Sigmoid colon (tissue), 7 donors: ENCODE results near the gene ZNF638. TPM values are rescaled to one million over a fixed set of nuclear protein-coding genes. Genes with fewer than 3 reads are reported as not detected.
"Not testable (repeated sequence)": the region's sequence is repeated elsewhere in the genome, so short reads cannot be mapped to it uniquely, and the experiment has no call there.

Experiments
- DNase-seq: peaks from one replicate; pipeline ENCODE4 v3.0.0-alpha.2; 2019
- H3K27ac ChIP-seq, 4 donors: fragments of 200-600 bp; sonication (generic); one replicate each; pipeline ENCODE4 v1.5.1; 2016 to 2019; ENCODE audit warnings: mild to moderate bottlenecking in 1 of 4
- H3K27me3 ChIP-seq, 3 donors: fragments of 200-600 bp; sonication (generic); one replicate each; pipeline ENCODE4 v1.5.1; 2019; ENCODE audit warnings: mild to moderate bottlenecking in 1 of 3
- H3K36me3 ChIP-seq, 4 donors: fragments of 200-600 bp; sonication (generic); one replicate each; pipeline ENCODE4 v1.5.1; 2016 to 2019
- H3K4me1 ChIP-seq, 4 donors: fragments of 200-600 bp; sonication (generic); one replicate each; pipeline ENCODE4 v1.5.1; 2017 to 2019
- H3K4me3 ChIP-seq, 4 donors: fragments of 200-600 bp; sonication (generic); one replicate each; pipeline ENCODE4 v1.5.1; 2017 to 2019; ENCODE audit warnings: mild to moderate bottlenecking in 2 of 4, moderate library complexity in 1 of 4
- H3K9me3 ChIP-seq, 4 donors: fragments of 200-600 bp in 3 of 4; sonication (generic) in 3 of 4; one replicate each; pipeline versions ENCODE4 v1.5.1 to v1.6.1; 2013 to 2019
- CTCF ChIP-seq, 4 experiments: fragments of 450-650 bp in 3 of 4; fragments of 200-600 bp in 1 of 4; IDR thresholded peaks; one replicate each; pipeline ENCODE4 v1.5.1; 2016 to 2019; ENCODE audit warnings: antibody characterized with exemption in 4 of 4, mild to moderate bottlenecking in 3 of 4, moderate library complexity in 2 of 4
- EP300 ChIP-seq, 4 donors: sonication (generic); formaldehyde crosslinking; IDR thresholded peaks; one replicate each; pipeline ENCODE4 v1.6.1; 2017; ENCODE audit warnings: antibody characterized with exemption in 4 of 4
- POLR2A ChIP-seq, 2 donors: fragments of 450-650 bp; IDR thresholded peaks; one replicate each; pipeline ENCODE4 v1.6.1; 2016; ENCODE audit warnings: antibody characterized with exemption in 2 of 2, mild to moderate bottlenecking in 2 of 2, moderate library complexity in 2 of 2
- POLR2AphosphoS5 ChIP-seq, 4 donors: sonication (generic); formaldehyde crosslinking; IDR thresholded peaks; one replicate each; pipeline ENCODE4 v1.6.1; 2017; ENCODE audit warnings: antibody characterized with exemption in 4 of 4
- WGBS, 2 donors: extraction: QIAGEN DNeasy Blood & Tissue Kit; methylation state at CpG; one replicate each; pipeline ENCODE4 v1.1.7; 2013; 5-methylcytosine and 5-hydroxymethylcytosine counted together
- intact Hi-C: fragments of 100-400 bp; cut with DNase I; formaldehyde crosslinking; loops from one replicate; pipeline ENCODE4 v1.15.1; 2023
- polyA plus RNA-seq, 3 donors: library from polyadenylated mRNA; stranded (reverse); fragments of 200-250 nt; gene quantifications; one replicate each; pipeline ENCODE4 v1.2.3, GENCODE V29; 2013
- total RNA-seq, 4 donors: library from RNA; depleted of rRNA; stranded (reverse); fragments of >200 nt; gene quantifications; one replicate each; pipeline ENCODE4 v1.1.0, GENCODE V29; 2016
- donor health status: healthy with polysubstance abuse.
- donor health status: Bipolar disorder and iron deficiency.
- donor health status: healthy.

The ZNF638 gene
- total and polyA plus RNA-seq, 7 donors, result 28.7 to 184 (median 161) TPM

DNA sequence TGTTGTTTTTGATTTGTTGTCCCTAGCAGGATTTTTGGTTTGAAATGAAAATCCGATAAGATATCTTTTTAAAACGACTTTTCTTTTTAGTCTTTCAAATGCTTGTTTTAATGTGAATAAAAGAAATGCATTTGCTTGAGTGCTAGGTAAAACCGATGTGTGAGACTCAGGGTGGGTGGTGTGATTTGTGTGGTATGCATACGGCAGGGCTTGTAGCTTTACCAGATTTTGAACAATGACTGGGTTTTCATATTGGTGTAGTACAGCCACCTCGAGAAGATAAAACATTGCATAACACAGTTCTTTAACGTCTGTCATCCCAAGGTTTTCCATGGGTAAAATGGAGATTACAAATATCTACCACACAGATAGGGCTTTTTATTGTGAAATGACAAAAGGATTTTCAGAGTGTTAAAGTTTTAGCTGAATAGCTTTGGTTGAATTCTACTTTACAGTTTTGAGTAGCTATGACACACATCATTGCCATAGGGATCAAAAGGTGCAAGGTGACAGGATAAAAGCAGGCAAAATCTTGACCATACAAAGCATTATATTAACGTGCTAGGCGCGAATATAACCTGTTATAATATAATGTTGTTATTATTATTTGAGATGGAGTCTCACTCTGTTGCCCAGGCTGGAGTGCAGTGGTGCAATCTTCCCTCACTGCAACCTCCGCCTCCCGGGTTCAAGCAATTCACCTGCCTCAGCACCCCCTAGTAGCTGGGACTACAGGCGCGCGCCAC lies 824 bp upstream of the ZNF638 start:
- Histone ChIP-seq H3K36me3 (peaks cover 0 to 4% (median 0%) of the 10 kb centered on the region in 4 donors), H3K9me3 (no peaks in the 10 kb centered on the region), H3K4me3 (peak overlapping the region; percentile 14 to 87 (median 82)), H3K27me3 (no peaks in the 10 kb centered on the region), H3K4me1 (peaks cover 0 to 34% (median 27%) of the 10 kb centered on the region in 4 donors), H3K27ac (peak overlapping the region; percentile 90 to 97 (median 92))
- no peak for DNase-seq
- WGBS, 2 donors, result 66% methylated on average over 14 of the region's 14 CpGs
- intact Hi-C loops, result loop anchor here (1.0 to 5.0 kb wide), 3 partner anchors 53 to 198 kb away; partner anchors contain the start of genes MCEE and MPHOSPH10
- no peak for TF ChIP-seq EP300 (IDR thresholded peaks at IDR 0.05)
- TF ChIP-seq POLR2A (IDR thresholded peaks at IDR 0.05), result no peak
- no peak for TF ChIP-seq POLR2AphosphoS5 (IDR thresholded peaks at IDR 0.05)
- TF ChIP-seq CTCF (IDR thresholded peaks at IDR 0.05), result no peak

DNA sequence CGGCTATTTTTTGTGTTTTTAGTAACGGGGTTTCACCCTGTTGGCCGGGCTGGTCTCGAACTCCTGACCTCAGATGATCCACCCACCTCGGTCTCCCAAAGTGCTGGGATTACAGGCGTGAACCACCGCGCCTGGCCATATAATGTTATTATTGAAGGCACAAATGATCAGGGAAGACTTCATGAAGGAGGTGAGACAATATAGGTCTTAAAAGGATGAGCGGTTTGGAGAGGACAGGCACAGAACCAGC lies 326 bp upstream of the ZNF638 start:
- Histone ChIP-seq H3K27ac (peak overlapping the region; percentile 90 to 97 (median 92)), H3K4me3 (peak overlapping the region; percentile 14 to 87 (median 82)), H3K4me1 (peaks cover 0 to 38% (median 32%) of the 10 kb centered on the region in 4 donors)
- intact Hi-C loops, result loop anchor here (1.0 to 5.0 kb wide), 3 partner anchors 54 to 199 kb away; partner anchors contain the start of genes MCEE and MPHOSPH10
- 3 to 10% methylated on average over 9 of the region's 9 CpGs for WGBS, 2 donors
- not testable (repeated sequence) for H3K9me3 ChIP-seq, H3K27me3 ChIP-seq, DNase-seq, H3K36me3 ChIP-seq

DNA sequence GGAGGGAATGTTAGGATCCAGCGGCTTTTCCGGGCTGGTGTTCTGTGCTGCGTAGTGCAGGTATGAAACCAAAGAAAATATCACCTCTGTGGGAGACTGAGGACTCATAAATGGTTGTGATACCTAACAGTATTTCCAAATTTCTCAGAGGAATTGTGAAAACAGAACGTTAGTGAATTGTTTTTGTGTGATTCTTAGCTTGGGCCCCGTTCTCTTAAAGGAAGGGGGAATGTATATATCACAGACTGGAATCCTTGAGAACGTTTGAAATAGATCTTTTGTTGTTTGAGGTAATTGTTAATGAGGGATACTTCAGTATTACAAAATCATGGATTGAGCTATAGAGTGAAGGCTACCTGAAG lies 834 bp downstream of the ZNF638 start:
- no peaks in the 10 kb centered on the region for H3K27me3 ChIP-seq
- no peaks in the 10 kb centered on the region for H3K9me3 ChIP-seq
- H3K27ac ChIP-seq, result peak overlapping the region; percentile 90 to 97 (median 92)
- intact Hi-C loops, result loop anchor here (2.0 to 5.0 kb wide), 3 partner anchors 55 to 200 kb away; partner anchors contain the start of genes MCEE and MPHOSPH10
- WGBS, 2 donors, result 0 to 1% methylated on average over 6 of the region's 6 CpGs
- no peak for DNase-seq
- peaks cover 0 to 50% (median 42%) of the 10 kb centered on the region in 4 donors for H3K4me1 ChIP-seq
- H3K4me3 ChIP-seq, result peak overlapping the region; percentile 81 to 98 (median 86)
- H3K36me3 ChIP-seq, result peaks cover 0 to 4% (median 0%) of the 10 kb centered on the region in 4 donors
- TF ChIP-seq POLR2A (IDR thresholded peaks at IDR 0.05), result no peak
- no peak for TF ChIP-seq EP300 (IDR thresholded peaks at IDR 0.05)
- TF ChIP-seq POLR2AphosphoS5 (IDR thresholded peaks at IDR 0.05), result no peak
- TF ChIP-seq CTCF (IDR thresholded peaks at IDR 0.05), result no peak

DNA sequence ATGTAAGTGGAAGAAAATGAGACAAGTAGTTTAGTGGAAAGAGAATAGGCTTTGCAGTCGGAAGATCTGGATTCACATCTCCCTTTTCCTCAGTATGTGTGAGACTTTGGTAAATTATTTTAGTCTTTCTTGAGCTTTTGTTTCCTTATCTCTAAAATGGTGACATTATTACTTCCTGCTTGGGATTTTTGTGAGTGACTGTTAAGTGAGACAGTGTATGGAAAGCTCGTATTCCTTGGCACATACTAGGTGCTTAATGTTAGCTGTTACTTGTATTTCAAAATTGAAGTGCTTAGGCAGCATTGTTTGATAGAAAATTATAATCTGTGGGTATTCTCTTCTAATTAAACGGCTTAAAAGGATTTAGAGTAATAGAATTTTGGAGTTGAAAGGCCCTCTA lies 2.0 kb downstream of the ZNF638 start:
- no peak for DNase-seq
- intact Hi-C loops, result loop anchor here (2.0 to 5.0 kb wide), 3 partner anchors 56 to 201 kb away; partner anchors contain the start of genes MCEE and MPHOSPH10
- Histone ChIP-seq H3K27ac (no peak overlapping the region), H3K36me3 (peaks cover 0 to 4% (median 0%) of the 10 kb centered on the region in 4 donors), H3K27me3 (no peaks in the 10 kb centered on the region), H3K4me1 (peaks cover 0 to 62% (median 45%) of the 10 kb centered on the region in 4 donors), H3K9me3 (no peaks in the 10 kb centered on the region), H3K4me3 (peak overlapping the region; percentile 81 to 98 (median 86))
- WGBS, 2 donors, result 51 to 62% methylated on average over 3 of the region's 3 CpGs
- TF ChIP-seq POLR2AphosphoS5 (IDR thresholded peaks at IDR 0.05), result no peak
- TF ChIP-seq POLR2A (IDR thresholded peaks at IDR 0.05), result no peak
- TF ChIP-seq EP300 (IDR thresholded peaks at IDR 0.05), result no peak
- no peak for TF ChIP-seq CTCF (IDR thresholded peaks at IDR 0.05)

DNA sequence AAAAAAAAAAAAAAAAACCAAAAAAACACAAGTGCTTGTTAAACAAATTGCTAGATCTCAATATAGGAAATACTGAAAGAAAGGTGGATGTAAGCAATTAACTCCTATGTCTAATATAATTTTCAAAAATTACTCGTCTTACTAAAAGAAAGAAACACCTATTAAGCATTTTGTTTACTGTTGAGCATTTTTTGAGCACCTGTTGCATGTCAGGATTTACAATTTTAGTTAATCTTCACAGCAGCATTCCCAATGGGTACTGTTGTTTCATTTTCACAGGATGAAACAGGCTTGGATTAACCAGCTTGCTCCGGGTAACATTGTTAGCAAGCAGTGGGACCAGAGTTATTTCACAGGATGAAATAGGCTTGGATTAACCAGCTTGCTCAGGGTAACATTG lies 4.8 kb downstream of the ZNF638 start:
- no peak overlapping the region for H3K4me3 ChIP-seq
- intact Hi-C loops, result no loop called here
- H3K27me3 ChIP-seq, result no peaks in the 10 kb centered on the region
- peaks cover 0 to 4% (median 0%) of the 10 kb centered on the region in 4 donors for H3K36me3 ChIP-seq
- DNase-seq, result no peak
- H3K9me3 ChIP-seq, result no peaks in the 10 kb centered on the region
- peaks cover 0 to 86% (median 67%) of the 10 kb centered on the region in 4 donors for H3K4me1 ChIP-seq
- H3K27ac ChIP-seq, result peak overlapping the region in 1 of 4 donors; percentile 33
- WGBS, 2 donors, result 70 to 76% methylated on average over 2 of the region's 2 CpGs
- TF ChIP-seq POLR2AphosphoS5 (IDR thresholded peaks at IDR 0.05) (no peak), POLR2A (IDR thresholded peaks at IDR 0.05) (no peak), CTCF (IDR thresholded peaks at IDR 0.05) (no peak), EP300 (IDR thresholded peaks at IDR 0.05) (no peak)
